Cardiac fibroblast (primary cell): ENCODE data around the gene TMEM161B.
"Not testable (repeated sequence)": the region's sequence is repeated elsewhere in the genome, so short reads cannot be mapped to it uniquely, and the experiment has no call there.

Source experiments
- DNase-seq, 2 donors: peaks; one replicate each; pipeline versions ENCODE4 v3.0.0 to v3.0.0-alpha.2; 2010; ENCODE audit warnings: low read depth in 2 of 2
- H3K4me3 ChIP-seq, 2 donors: replicated peaks in 1 of 2; 1 replicate in 1 of 2; 2 replicates in 1 of 2; pipeline ENCODE4 v1.5.1; 2011; ENCODE audit warnings: low read depth in 2 of 2, low read length in 2 of 2, mild to moderate bottlenecking in 2 of 2, moderate library complexity in 1 of 2
- CTCF ChIP-seq: IDR thresholded peaks from one replicate; pipeline ENCODE4 v1.5.1; 2011; ENCODE audit warnings: low read depth, mild to moderate bottlenecking, low read length, inconsistent platforms

TMEM161B gene

GRCh38 chr5:88207575-88207974 lies 61.1 kb downstream of the TMEM161B start:
- no peak for DNase-seq
- no peak for TF ChIP-seq CTCF
- no peak overlapping the region for H3K4me3 ChIP-seq

GRCh38 chr5:88203981-88204750 lies 64.5 kb downstream of the TMEM161B start:
- TF ChIP-seq CTCF: no peak
- DNase-seq: no peak
- no peak overlapping the region for H3K4me3 ChIP-seq

- no peak for DNase-seq
- no peak for TF ChIP-seq CTCF
- no peak overlapping the region for H3K4me3 ChIP-seq
These were observed 73.0 kb downstream of the TMEM161B start for GRCh38 chr5:88195636-88196035.

GRCh38 chr5:88193896-88194295 lies 74.7 kb downstream of the TMEM161B start:
- no peak for DNase-seq
- no peak for TF ChIP-seq CTCF

GRCh38 chr5:88190106-88190834 lies 78.4 kb downstream of the TMEM161B start:
- no peak overlapping the region for H3K4me3 ChIP-seq
- no peak for TF ChIP-seq CTCF
- DNase-seq: no peak

More at GRCh38 chr5:88193896-88194295, 74.7 kb downstream of the TMEM161B start:
- no peak overlapping the region for H3K4me3 ChIP-seq

GRCh38 chr5:88189484-88189883 lies 79.2 kb downstream of the TMEM161B start:
- not testable (repeated sequence) for DNase-seq, H3K4me3 ChIP-seq

GRCh38 chr5:88188458-88189132 lies 80.0 kb downstream of the TMEM161B start:
- H3K4me3 ChIP-seq: no peak overlapping the region
- DNase-seq: peak; percentile 7 to 9
- no peak for TF ChIP-seq CTCF
